HuH-7 (cell line): ENCODE results near the gene HOXB3.

Experiments
- DNase-seq: peaks from one replicate; pipeline ENCODE4 v3.0.0; 2011; ENCODE audit warnings: low spot score

HOXB3 gene

DNA sequence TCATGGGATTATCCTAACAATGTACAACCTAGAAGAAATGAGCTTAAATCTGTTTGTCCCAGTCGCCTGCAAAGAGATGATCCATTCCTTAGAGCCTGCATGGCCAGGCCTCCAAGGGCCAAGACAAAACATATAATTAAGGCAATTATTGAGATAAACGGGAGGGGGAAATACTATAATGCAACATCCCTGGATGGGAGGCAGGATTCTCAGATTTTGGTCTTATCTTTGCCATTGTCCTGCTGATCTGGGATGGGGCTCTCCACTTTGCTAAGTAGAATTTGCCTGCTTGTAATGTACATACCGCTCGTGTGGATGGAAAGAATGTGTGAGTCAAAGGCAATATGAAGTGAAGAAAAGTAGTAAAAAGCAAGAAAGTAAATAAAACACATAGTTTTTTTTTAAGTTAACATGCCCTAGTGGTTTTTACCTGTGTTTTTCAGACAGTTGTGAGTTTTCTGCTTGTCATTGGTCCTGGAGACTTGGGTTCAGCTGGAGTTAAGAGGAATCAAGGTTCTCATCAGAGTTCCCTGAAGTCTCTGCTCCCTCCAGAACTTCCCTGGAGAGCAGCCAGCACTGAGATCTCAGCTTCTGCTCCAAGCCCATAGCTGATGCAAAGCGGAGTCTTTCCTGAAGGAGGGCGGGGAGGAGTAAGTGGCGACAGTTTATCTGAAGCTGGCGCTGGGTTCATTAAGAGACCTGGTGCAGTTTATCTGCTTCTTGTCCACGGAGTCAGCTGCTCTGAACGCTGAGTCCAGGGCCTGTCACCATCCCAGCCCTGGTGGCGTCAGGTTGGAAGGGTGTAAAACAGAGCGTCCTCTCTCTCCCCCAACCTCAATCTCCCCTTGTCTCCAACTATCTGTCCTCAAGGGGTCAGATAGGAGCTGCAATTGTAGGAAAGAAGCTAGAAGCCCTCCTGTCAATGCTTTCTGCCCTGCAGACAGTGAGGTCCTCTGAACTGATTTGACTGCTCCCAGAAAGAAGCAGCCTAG lies 89.3 kb downstream of the HOXB3 start:
- no peak for DNase-seq

DNA sequence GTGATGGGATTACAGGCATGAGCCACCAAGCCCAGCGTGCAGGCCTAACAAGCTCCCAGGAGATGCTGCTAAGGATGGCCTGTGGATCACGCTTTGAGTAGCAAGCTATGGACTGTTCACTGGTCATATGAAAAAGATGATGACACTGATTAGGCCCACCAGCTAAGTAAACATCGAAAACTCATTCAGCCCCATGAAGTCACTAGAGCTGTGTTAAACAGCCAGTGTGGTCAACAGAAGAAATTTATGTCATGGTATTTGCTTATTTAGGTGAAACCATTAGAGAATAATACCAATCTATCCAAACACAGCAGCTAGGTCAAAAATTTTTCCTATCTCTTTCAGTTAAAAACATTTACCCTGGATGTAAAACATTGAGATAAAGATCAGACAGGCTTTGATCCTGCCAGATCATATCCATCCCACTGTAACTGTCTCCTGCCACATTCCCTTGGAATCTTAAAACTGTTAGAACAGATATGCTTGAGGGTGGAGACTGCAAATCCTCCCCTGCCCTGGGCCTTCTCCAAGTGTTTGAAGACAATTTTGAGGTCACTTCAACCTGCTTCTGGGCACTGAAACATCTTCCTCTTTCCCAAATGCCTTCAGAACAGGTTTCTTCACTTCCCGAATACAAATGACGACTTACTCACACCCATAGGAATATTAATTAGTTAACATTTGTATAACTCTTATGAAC lies 90.2 kb downstream of the HOXB3 start:
- no peak for DNase-seq

DNA sequence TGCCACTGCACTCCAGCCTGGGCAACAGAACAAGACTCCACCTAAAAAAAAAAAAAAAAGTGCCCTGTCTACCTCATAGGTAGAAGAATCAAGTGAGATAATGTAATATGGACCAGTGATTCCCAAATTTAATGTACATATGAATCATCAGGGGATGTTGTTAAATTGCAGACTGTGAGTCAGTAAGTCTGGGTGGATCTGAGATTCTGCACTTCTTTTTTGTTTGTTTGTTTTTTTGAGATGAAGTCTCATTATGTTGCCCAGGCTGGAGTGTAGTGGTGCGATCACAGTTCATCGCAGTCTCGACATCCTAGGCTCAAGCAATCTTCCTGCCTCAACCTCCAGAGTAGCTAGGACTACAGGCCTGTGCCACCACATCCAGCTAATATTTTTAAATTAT lies 90.8 kb downstream of the HOXB3 start:
- no peak for DNase-seq
